SK-N-SH (cell line): ENCODE data around the gene KIFC3. TPM values are rescaled to one million over a fixed set of nuclear protein-coding genes. Genes with fewer than 3 reads are reported as not detected.

Experiments
- CTCF ChIA-PET: fragments of 300-600, 350-600 bp; formaldehyde crosslinking; extraction: SDS; loops from one replicate; lab custom pipeline; 2021; lab: Yijun Ruan, JAX
- POLR2A ChIA-PET: fragments of 350-600 bp; sonication (Branson Sonifier 250); formaldehyde crosslinking; extraction: SDS; loops from one replicate; lab custom pipeline; 2020; ENCODE audit warnings: antibody characterized with exemption, inconsistent platforms; lab: Yijun Ruan, JAX
- DNase-seq: peaks from one replicate; pipeline ENCODE4 v3.0.0; 2012
- H2AFZ ChIP-seq: fragments of 200-600 bp; sonication (generic); 2 replicates; pipeline ENCODE4 v1.8.1; 2016; ENCODE audit warnings: antibody characterized with exemption, mild to moderate bottlenecking, low read depth
- H3F3A ChIP-seq: fragments of 200-600 bp; sonication (generic); replicated peaks from 2 replicates; pipeline ENCODE3; 2016; ENCODE audit warnings: antibody characterized with exemption, mild to moderate bottlenecking; ENCODE audit not compliant: insufficient read depth
- H3K27ac ChIP-seq, 2 experiments: fragments of 200-500 bp in 1 of 2; fragments of 200-600 bp in 1 of 2; sonication (Bioruptor generic) in 1 of 2; sonication (generic), shearing (Covaris generic) in 1 of 2; 2 replicates each; pipeline versions ENCODE4 v1.5.1 to v1.6.1; 2014 to 2016; ENCODE audit warnings: low read depth in 2 of 2, inconsistent platforms in 1 of 2, low read length in 1 of 2, mild to moderate bottlenecking in 1 of 2, mixed read lengths in 1 of 2
- H3K27me3 ChIP-seq: fragments of 200-600 bp; sonication (generic), shearing (Covaris generic); 2 replicates; pipeline ENCODE4 v1.6.1; 2016; ENCODE audit warnings: mixed run types; ENCODE audit not compliant: insufficient read depth
- H3K36me3 ChIP-seq, 2 experiments: fragments of 200-500 bp in 1 of 2; fragments of 200-600 bp in 1 of 2; sonication (Bioruptor generic) in 1 of 2; sonication (generic) in 1 of 2; replicated peaks in 1 of 2; 2 replicates each; pipeline versions ENCODE3 to v1.5.1; 2014 to 2016; ENCODE audit warnings: low read length in 1 of 2, mild to moderate bottlenecking in 1 of 2; ENCODE audit not compliant: insufficient read depth in 2 of 2, control insufficient read depth in 1 of 2
- H3K4me1 ChIP-seq, 2 experiments: fragments of 200-500 bp in 1 of 2; fragments of 200-600 bp in 1 of 2; sonication (Bioruptor generic) in 1 of 2; sonication (generic), shearing (Covaris generic) in 1 of 2; 2 replicates each; pipeline versions ENCODE4 v1.5.1 to v1.6.1; 2014 to 2016; ENCODE audit warnings: low read depth in 1 of 2, low read length in 1 of 2, mixed run types in 1 of 2; ENCODE audit not compliant: insufficient read depth in 2 of 2, control insufficient read depth in 1 of 2
- H3K4me2 ChIP-seq: fragments of 200-600 bp; sonication (generic), shearing (Covaris generic); 2 replicates; pipeline ENCODE4 v1.6.1; 2017; ENCODE audit warnings: mixed run types
- H3K4me3 ChIP-seq, 2 experiments: fragments of 200-500 bp in 1 of 2; fragments of 200-600 bp in 1 of 2; sonication (Bioruptor generic) in 1 of 2; sonication (generic), shearing (Covaris generic) in 1 of 2; 2 replicates each; pipeline versions ENCODE4 v1.5.1 to v1.8.1; 2014 to 2016; ENCODE audit warnings: low read depth in 2 of 2, inconsistent platforms in 1 of 2, low read length in 1 of 2, mild to moderate bottlenecking in 1 of 2, mixed read lengths in 1 of 2, moderate library complexity in 1 of 2
- H3K79me2 ChIP-seq: fragments of 200-600 bp; sonication (generic); 2 replicates; pipeline ENCODE4 v1.8.1; 2017; ENCODE audit warnings: mild to moderate bottlenecking; ENCODE audit not compliant: insufficient read depth
- H3K9ac ChIP-seq: fragments of 200-600 bp; sonication (generic); 2 replicates; pipeline ENCODE4 v1.6.1; 2017; ENCODE audit warnings: mixed run types
- H3K9me2 ChIP-seq: fragments of 200-600 bp; sonication (generic); 2 replicates; pipeline ENCODE4 v1.6.1; 2017; ENCODE audit warnings: mixed run types
- H3K9me3 ChIP-seq: fragments of 200-600 bp; sonication (generic); 2 replicates; pipeline ENCODE4 v1.6.1; 2017; ENCODE audit warnings: mixed run types, mild to moderate bottlenecking, moderate library complexity
- H4K20me1 ChIP-seq: fragments of 200-600 bp; sonication (generic); 2 replicates; pipeline ENCODE4 v1.6.1; 2017; ENCODE audit warnings: mild to moderate bottlenecking, mixed run types; ENCODE audit not compliant: insufficient read depth
- FOSL2 ChIP-seq: IDR thresholded peaks from 2 replicates; pipeline ENCODE4 v1.4.0; 2012; ENCODE audit warnings: low read depth, mild to moderate bottlenecking, moderate library complexity, borderline replicate concordance
- FOXM1 ChIP-seq: IDR thresholded peaks from 2 replicates; pipeline ENCODE4 v1.4.0; 2012; ENCODE audit warnings: low read depth, mild to moderate bottlenecking
- GABPA ChIP-seq: IDR thresholded peaks from 2 replicates; pipeline ENCODE4 v1.4.0; 2012; ENCODE audit warnings: low read depth, mild to moderate bottlenecking
- MEF2A ChIP-seq: IDR thresholded peaks from 2 replicates; pipeline ENCODE4 v1.4.0; 2012; ENCODE audit warnings: low read depth, borderline replicate concordance
- MXI1 ChIP-seq: IDR thresholded peaks from 2 replicates; pipeline ENCODE4 v1.6.1; 2012; ENCODE audit warnings: mild to moderate bottlenecking, low read depth, low read length, improper control_type of control experiment
- NFIC ChIP-seq: IDR thresholded peaks from 2 replicates; pipeline ENCODE4 v1.4.0; 2012; ENCODE audit warnings: borderline replicate concordance
- PBX3 ChIP-seq: IDR thresholded peaks from 2 replicates; pipeline ENCODE4; 2012
- RAD21 ChIP-seq: IDR thresholded peaks from 2 replicates; pipeline ENCODE4 v1.6.1; 2012; ENCODE audit warnings: mild to moderate bottlenecking, low read length
- RCOR1 ChIP-seq: fragments of 150-350 bp; IDR thresholded peaks from 2 replicates; pipeline ENCODE4 v1.6.1; 2017; ENCODE audit warnings: antibody characterized with exemption, low read length
- RFX5 ChIP-seq: IDR thresholded peaks from 2 replicates; pipeline ENCODE4 v1.6.1; 2012; ENCODE audit warnings: mild to moderate bottlenecking, improper control_type of control experiment, low read length
- RXRA ChIP-seq: IDR thresholded peaks from 2 replicates; pipeline ENCODE4 v1.4.0; 2012; ENCODE audit warnings: low read depth, mild to moderate bottlenecking, borderline replicate concordance
- SIN3A ChIP-seq: IDR thresholded peaks from 2 replicates; pipeline ENCODE4 v1.6.1; 2012; ENCODE audit warnings: low read depth, mild to moderate bottlenecking, low read length, moderate library complexity, borderline replicate concordance
- TAF1 ChIP-seq: IDR thresholded peaks from 2 replicates; pipeline ENCODE4 v1.6.1; 2012; ENCODE audit warnings: low read depth, mild to moderate bottlenecking, low read length, moderate library complexity, borderline replicate concordance
- TCF12 ChIP-seq: IDR thresholded peaks from 2 replicates; pipeline ENCODE4 v1.4.0; 2012
- WGBS: methylation state at CpG from one replicate; pipeline ENCODE4 v1.1.6; 2017; ENCODE audit warnings: low lambda C conversion rate; 5-methylcytosine and 5-hydroxymethylcytosine counted together
- polyA plus RNA-seq, 3 experiments: library from polyadenylated mRNA; depleted of rRNA; stranded (reverse); fragments of >200 nt; gene quantifications; 2 replicates each; pipeline ENCODE4 v1.2.3, GENCODE V29; 2012
- TF ChIP-seq, protein P1 (sequence below): IDR thresholded peaks from 2 replicates; pipeline ENCODE4 v1.4.0; 2012; ENCODE audit warnings: low read depth, borderline replicate concordance
- TF ChIP-seq, protein P2 (sequence below): fragments of 150-350 bp; IDR thresholded peaks from 2 replicates; pipeline ENCODE4 v1.6.1; 2016; ENCODE audit warnings: mild to moderate bottlenecking, low read depth, low read length
- TF ChIP-seq, protein P3 (sequence below): IDR thresholded peaks from 2 replicates; pipeline ENCODE4 v1.4.0; 2012; ENCODE audit warnings: low read depth, borderline replicate concordance
- TF ChIP-seq, protein P4 (sequence below): fragments of 150-350 bp; IDR thresholded peaks from 2 replicates; pipeline ENCODE4 v1.6.1; 2017; ENCODE audit warnings: antibody characterized with exemption, low read length, low read depth, borderline replicate concordance

KIFC3 gene
- polyA plus RNA-seq, 1 of the 3 experiments (the other 2 are of a cell fraction): 65.4 TPM

DNA sequence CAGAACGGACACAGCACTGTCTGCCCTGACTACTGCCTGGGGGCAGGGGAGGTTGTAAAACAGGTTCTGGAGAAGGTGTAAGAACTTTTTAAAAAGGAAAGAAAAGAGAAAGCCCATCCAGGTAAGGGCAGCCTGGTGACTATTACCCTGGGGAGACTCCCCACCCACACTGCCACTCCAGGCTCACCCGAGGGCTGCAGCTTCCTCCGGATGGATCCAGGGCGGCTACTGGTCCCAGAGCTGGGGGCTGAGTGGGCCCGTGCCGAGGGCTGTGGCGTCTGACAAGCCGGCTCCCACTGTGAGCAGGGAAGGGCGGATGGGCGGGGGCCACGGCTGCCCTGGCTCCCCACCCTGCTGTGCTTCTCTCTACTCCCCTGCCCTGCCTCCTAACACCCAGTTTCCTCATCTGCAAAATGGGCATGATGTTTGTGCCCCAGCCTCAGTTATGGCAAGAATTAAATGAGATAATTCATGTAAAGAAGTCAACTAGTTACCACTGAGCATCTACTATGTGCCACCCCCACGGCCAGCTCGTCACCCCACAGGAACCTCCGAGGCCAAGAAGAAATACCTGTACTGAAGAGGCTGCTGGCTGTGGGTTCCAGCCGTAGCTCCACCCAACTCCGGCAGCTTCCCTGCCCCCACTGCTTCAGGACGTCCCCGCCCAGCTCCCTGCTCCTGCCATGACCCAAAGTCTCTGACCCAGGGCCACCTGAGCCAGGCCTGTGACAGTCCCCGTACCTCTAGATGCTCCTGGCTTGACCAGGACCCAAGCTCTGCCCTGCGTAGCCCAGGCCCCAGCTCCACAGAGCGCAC lies 42.5 kb downstream of the KIFC3 start:
- Histone ChIP-seq H3K27ac (no peak overlapping the region), H2AFZ (no peak overlapping the region), H3K36me3 (peaks cover 7 to 44% of the 10 kb centered on the region in 2 experiments), H3F3A (peaks cover 10% of the 10 kb centered on the region), H3K9me2 (no peaks in the 10 kb centered on the region), H3K79me2 (no peaks in the 10 kb centered on the region), H3K4me2 (no peak overlapping the region), H3K27me3 (no peaks in the 10 kb centered on the region), H3K4me1 (peaks cover 4 to 16% of the 10 kb centered on the region in 2 experiments; a peak in 3 of 4 replicates), H3K4me3 (no peak overlapping the region), H3K9me3 (no peaks in the 10 kb centered on the region), H4K20me1 (0 out of 2 replicates have a peak, but pooled peaks cover 2% of the 10 kb centered on the region), H3K9ac (no peak overlapping the region)
- ChIA-PET CTCF (interaction anchor here (0.8 to 2.5 kb wide), 5 partner anchors 36 to 174 kb away, joined by 3 to 10 read pairs (median 3); no protein-coding TSS in a partner anchor), POLR2A (no interaction called here)
- TF ChIP-seq, protein P1, sequence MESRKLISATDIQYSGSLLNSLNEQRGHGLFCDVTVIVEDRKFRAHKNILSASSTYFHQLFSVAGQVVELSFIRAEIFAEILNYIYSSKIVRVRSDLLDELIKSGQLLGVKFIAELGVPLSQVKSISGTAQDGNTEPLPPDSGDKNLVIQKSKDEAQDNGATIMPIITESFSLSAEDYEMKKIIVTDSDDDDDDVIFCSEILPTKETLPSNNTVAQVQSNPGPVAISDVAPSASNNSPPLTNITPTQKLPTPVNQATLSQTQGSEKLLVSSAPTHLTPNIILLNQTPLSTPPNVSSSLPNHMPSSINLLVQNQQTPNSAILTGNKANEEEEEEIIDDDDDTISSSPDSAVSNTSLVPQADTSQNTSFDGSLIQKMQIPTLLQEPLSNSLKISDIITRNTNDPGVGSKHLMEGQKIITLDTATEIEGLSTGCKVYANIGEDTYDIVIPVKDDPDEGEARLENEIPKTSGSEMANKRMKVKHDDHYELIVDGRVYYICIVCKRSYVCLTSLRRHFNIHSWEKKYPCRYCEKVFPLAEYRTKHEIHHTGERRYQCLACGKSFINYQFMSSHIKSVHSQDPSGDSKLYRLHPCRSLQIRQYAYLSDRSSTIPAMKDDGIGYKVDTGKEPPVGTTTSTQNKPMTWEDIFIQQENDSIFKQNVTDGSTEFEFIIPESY: no peak
- 92% methylated on average over 6 of the region's 21 CpGs for WGBS
- DNase-seq: no peak

GRCh38 chr16:57759131-57759530 lies 43.2 kb downstream of the KIFC3 start:
- 60% methylated on average over 1 of the region's 7 CpGs for WGBS
- TF ChIP-seq, protein P2, sequence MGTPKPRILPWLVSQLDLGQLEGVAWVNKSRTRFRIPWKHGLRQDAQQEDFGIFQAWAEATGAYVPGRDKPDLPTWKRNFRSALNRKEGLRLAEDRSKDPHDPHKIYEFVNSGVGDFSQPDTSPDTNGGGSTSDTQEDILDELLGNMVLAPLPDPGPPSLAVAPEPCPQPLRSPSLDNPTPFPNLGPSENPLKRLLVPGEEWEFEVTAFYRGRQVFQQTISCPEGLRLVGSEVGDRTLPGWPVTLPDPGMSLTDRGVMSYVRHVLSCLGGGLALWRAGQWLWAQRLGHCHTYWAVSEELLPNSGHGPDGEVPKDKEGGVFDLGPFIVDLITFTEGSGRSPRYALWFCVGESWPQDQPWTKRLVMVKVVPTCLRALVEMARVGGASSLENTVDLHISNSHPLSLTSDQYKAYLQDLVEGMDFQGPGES: no peak
- TF ChIP-seq PBX3 (no peak), MEF2A (no peak), NFIC (no peak), RAD21 (no peak), TAF1 (no peak), FOXM1 (no peak), MXI1 (no peak), RXRA (no peak), FOSL2 (no peak), RCOR1 (no peak), SIN3A (no peak), TCF12 (no peak), RFX5 (no peak), GABPA (no peak)
- TF ChIP-seq, protein P3, sequence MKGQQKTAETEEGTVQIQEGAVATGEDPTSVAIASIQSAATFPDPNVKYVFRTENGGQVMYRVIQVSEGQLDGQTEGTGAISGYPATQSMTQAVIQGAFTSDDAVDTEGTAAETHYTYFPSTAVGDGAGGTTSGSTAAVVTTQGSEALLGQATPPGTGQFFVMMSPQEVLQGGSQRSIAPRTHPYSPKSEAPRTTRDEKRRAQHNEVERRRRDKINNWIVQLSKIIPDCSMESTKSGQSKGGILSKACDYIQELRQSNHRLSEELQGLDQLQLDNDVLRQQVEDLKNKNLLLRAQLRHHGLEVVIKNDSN: no peak
- TF ChIP-seq, protein P4, sequence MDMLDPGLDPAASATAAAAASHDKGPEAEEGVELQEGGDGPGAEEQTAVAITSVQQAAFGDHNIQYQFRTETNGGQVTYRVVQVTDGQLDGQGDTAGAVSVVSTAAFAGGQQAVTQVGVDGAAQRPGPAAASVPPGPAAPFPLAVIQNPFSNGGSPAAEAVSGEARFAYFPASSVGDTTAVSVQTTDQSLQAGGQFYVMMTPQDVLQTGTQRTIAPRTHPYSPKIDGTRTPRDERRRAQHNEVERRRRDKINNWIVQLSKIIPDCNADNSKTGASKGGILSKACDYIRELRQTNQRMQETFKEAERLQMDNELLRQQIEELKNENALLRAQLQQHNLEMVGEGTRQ: no peak
- TF ChIP-seq, protein P1: no peak

More at GRCh38 chr16:57759131-57759530, 43.2 kb downstream of the KIFC3 start:
- Histone ChIP-seq H3K36me3 (peaks cover 7 to 44% of the 10 kb centered on the region in 2 experiments), H3K9me2 (no peaks in the 10 kb centered on the region), H3K27me3 (no peaks in the 10 kb centered on the region), H3K9ac (no peak overlapping the region), H3F3A (peaks cover 6% of the 10 kb centered on the region), H3K4me3 (no peak overlapping the region), H3K79me2 (no peaks in the 10 kb centered on the region), H4K20me1 (0 out of 2 replicates have a peak, but pooled peaks cover 2% of the 10 kb centered on the region), H3K9me3 (no peaks in the 10 kb centered on the region), H3K4me2 (no peak overlapping the region), H3K4me1 (peaks cover 0 to 12% of the 10 kb centered on the region in 2 experiments; a peak in 1 of 4 replicates), H3K27ac (no peak overlapping the region), H2AFZ (no peak overlapping the region)
- DNase-seq: no peak
- ChIA-PET CTCF (interaction anchor here (0.8 to 3.3 kb wide), 6 partner anchors 11 to 174 kb away, joined by 3 to 19 read pairs (median 5); no protein-coding TSS in a partner anchor), POLR2A (no interaction called here)
